GM19043 (cell line): ENCODE data around the gene DOCK6.
"Not testable (repeated sequence)": the region's sequence is repeated elsewhere in the genome, so short reads cannot be mapped to it uniquely, and the experiment has no call there.

Experiments
- ATAC-seq: cut with Tn5 transposase; IDR thresholded peaks from one replicate; pipeline ENCODE4 v1.9.1; 2021; ENCODE audit warnings: low read depth; ENCODE audit not compliant: unreplicated experiment

Gene DOCK6

GRCh38 chr19:11180346-11180745, 82.0 kb downstream of the DOCK6 start:
- ATAC-seq: no peak

GRCh38 chr19:11179716-11180297, 82.5 kb downstream of the DOCK6 start:
- ATAC-seq: no peak

- ATAC-seq: not testable (repeated sequence)
Observed at GRCh38 chr19:11179145-11179465, 83.2 kb downstream of the DOCK6 start.

GRCh38 chr19:11177592-11177991, 84.7 kb downstream of the DOCK6 start:
- no peak for ATAC-seq

GRCh38 chr19:11176466-11177193, 85.7 kb downstream of the DOCK6 start:
- no peak for ATAC-seq

- no peak for ATAC-seq
Observed at GRCh38 chr19:11175920-11176319, 86.4 kb downstream of the DOCK6 start.

GRCh38 chr19:11174336-11174735, 88.0 kb downstream of the DOCK6 start:
- ATAC-seq: no peak

GRCh38 chr19:11173516-11174155, 88.7 kb downstream of the DOCK6 start:
- ATAC-seq: no peak

- no peak for ATAC-seq
Observed at GRCh38 chr19:11172576-11172975, 89.7 kb downstream of the DOCK6 start.

- ATAC-seq: no peak
Observed at GRCh38 chr19:11171144-11171543, 91.2 kb downstream of the DOCK6 start.

- no peak for ATAC-seq
Observed at GRCh38 chr19:11169896-11170678, 92.2 kb downstream of the DOCK6 start.

- no peak for ATAC-seq
Observed at GRCh38 chr19:11168568-11168967, 93.8 kb downstream of the DOCK6 start.

- no peak for ATAC-seq
Observed at GRCh38 chr19:11166281-11167142, 95.8 kb downstream of the DOCK6 start.

GRCh38 chr19:11165486-11166030, 96.8 kb downstream of the DOCK6 start:
- no peak for ATAC-seq

- ATAC-seq: no peak
Observed at GRCh38 chr19:11164879-11165406, 97.4 kb downstream of the DOCK6 start.

GRCh38 chr19:11164296-11164695, 98.0 kb downstream of the DOCK6 start:
- no peak for ATAC-seq

- ATAC-seq: not testable (repeated sequence)
Observed at GRCh38 chr19:11160440-11160768, 101.9 kb downstream of the DOCK6 start.

- no peak for ATAC-seq
Observed at GRCh38 chr19:11159598-11160439, 102.5 kb downstream of the DOCK6 start.
